ENCODE measurements around the gene WDR18. TPM values are rescaled to one million over a fixed set of nuclear protein-coding genes. Genes with fewer than 3 reads are reported as not detected.

Gene WDR18
- total RNA-seq, 2 experiments from 2014 or later, result 51.5 to 53.0 TPM

DNA sequence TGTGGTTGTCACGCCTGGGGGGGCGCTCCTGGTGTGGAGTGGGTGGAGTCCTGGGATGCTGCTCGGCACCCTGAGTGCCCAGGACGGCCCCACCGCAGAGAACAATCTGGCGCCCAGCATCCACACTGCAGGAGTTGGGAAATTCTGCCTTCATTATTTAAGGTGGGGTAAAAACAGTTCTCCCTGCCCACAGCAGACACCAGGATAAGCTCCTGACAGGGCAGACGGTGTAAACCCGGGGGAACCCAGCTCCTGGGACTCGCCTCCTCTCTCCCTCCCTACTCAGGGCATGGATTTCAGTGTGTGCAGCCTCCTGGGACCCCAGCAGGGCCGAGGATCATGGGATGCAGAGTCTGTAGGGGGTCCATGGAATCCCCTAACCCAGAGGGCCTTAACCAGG lies 7.7 kb upstream of the WDR18 start:
- Mint-ChIP-seq H3K36me3 (ENCODE audit: low read depth) (peaks cover 10% of the 10 kb centered on the region), H3K27me3 (ENCODE audit: low read depth) (no peaks in the 10 kb centered on the region), H3K4me1 (ENCODE audit: low read depth) (no peaks in the 10 kb centered on the region), H3K27ac (no peak overlapping the region), H3K4me3 (no peak overlapping the region), H3K9me3 (ENCODE audit: insufficient read depth) (no peaks in the 10 kb centered on the region)
- ATAC-seq (no peak), DNase-seq (no peak)
- CTCF ChIA-PET, result interaction anchor here (1.2 kb wide), 1 partner anchor 8 kb away, joined by 3 read pairs; no protein-coding TSS in a partner anchor
- POLR2A ChIA-PET, result no interaction called here

- ChIA-PET POLR2A (interaction anchor here (1.1 kb wide), 1 partner anchor 54 kb away, joined by 3 read pairs; no protein-coding TSS in a partner anchor), CTCF (no interaction called here)
- Mint-ChIP-seq H3K36me3 (ENCODE audit: low read depth) (peaks cover 7% of the 10 kb centered on the region), H3K4me1 (ENCODE audit: low read depth) (no peaks in the 10 kb centered on the region), H3K4me3 (no peak overlapping the region), H3K27ac (no peak overlapping the region), H3K27me3 (ENCODE audit: low read depth) (no peaks in the 10 kb centered on the region), H3K9me3 (ENCODE audit: insufficient read depth) (no peaks in the 10 kb centered on the region)
- no peak for DNase-seq
- ATAC-seq, result no peak
These were observed 7.1 kb upstream of the WDR18 start for GRCh38 chr19:977058-977464.

DNA sequence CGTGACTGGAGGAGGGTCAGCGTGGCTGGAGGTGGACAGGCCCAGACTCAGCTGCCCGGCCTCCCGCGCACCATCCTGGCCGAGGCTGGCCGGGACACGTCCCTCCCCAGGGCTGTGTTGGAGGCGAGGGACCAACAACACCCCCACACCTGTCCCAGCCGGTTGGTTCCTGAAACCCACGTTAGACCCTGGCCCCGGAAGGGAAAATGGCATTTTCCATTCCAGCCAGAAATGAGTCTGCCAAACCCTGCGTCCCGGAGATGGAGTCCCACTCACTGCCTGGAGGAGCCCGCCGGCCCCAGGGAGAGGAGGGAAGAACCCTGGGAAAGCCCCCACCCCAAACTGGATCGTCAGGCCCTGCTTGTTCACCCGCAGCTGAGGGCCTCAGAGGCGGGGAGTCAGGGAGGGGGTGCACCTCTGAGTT lies 4.8 kb upstream of the WDR18 start:
- Mint-ChIP-seq H3K9me3 (ENCODE audit: insufficient read depth) (no peaks in the 10 kb centered on the region), H3K27me3 (ENCODE audit: low read depth) (no peaks in the 10 kb centered on the region), H3K4me1 (ENCODE audit: low read depth) (peaks cover 9% of the 10 kb centered on the region), H3K4me3 (no peak overlapping the region), H3K27ac (no peak overlapping the region), H3K36me3 (ENCODE audit: low read depth) (no peaks in the 10 kb centered on the region)
- ChIA-PET POLR2A (interaction anchor here (1.2 kb wide), 1 partner anchor 8 kb away, joined by 3 read pairs; no protein-coding TSS in a partner anchor), CTCF (no interaction called here)
- DNase-seq, result no peak
- ATAC-seq, result no peak

- POLR2A ChIA-PET, result interaction anchor here (1.2 kb wide), 1 partner anchor 9 kb away, joined by 3 read pairs; no protein-coding TSS in a partner anchor
- peaks cover 18% of the 10 kb centered on the region for H3K4me1 Mint-ChIP-seq (ENCODE audit: low read depth)
- H3K4me3 Mint-ChIP-seq, result no peak overlapping the region
- DNase-seq (no peak), ATAC-seq (no peak)
- no peaks in the 10 kb centered on the region for H3K27me3 Mint-ChIP-seq (ENCODE audit: low read depth)
- H3K36me3 Mint-ChIP-seq (ENCODE audit: low read depth), result no peaks in the 10 kb centered on the region
- CTCF ChIA-PET, result interaction anchor here (5.4 to 5.6 kb wide), 2 partner anchors 58 to 117 kb away, joined by 53 to 125 read pairs; no protein-coding TSS in a partner anchor
- no peak overlapping the region for H3K27ac Mint-ChIP-seq
- no peaks in the 10 kb centered on the region for H3K9me3 Mint-ChIP-seq (ENCODE audit: insufficient read depth)
These were observed 3.8 kb upstream of the WDR18 start for GRCh38 chr19:980133-980998.

- H3K4me1 Mint-ChIP-seq (ENCODE audit: low read depth), result peaks cover 22% of the 10 kb centered on the region
- POLR2A ChIA-PET, result no interaction called here
- H3K36me3 Mint-ChIP-seq (ENCODE audit: low read depth), result peaks cover 3% of the 10 kb centered on the region
- peak; percentile 80 for DNase-seq
- no peak overlapping the region for H3K4me3 Mint-ChIP-seq
- H3K27me3 Mint-ChIP-seq (ENCODE audit: low read depth), result no peaks in the 10 kb centered on the region
- H3K9me3 Mint-ChIP-seq (ENCODE audit: insufficient read depth), result no peaks in the 10 kb centered on the region
- ATAC-seq, result peak; percentile 86
- CTCF ChIA-PET, result interaction anchor here (5.4 to 5.6 kb wide), 2 partner anchors 60 to 119 kb away, joined by 53 to 125 read pairs; no protein-coding TSS in a partner anchor
- H3K27ac Mint-ChIP-seq, result no peak overlapping the region
These were observed 1.5 kb upstream of the WDR18 start for GRCh38 chr19:982567-983170.

- no peaks in the 10 kb centered on the region for H3K9me3 Mint-ChIP-seq (ENCODE audit: insufficient read depth)
- no peak overlapping the region for H3K4me3 Mint-ChIP-seq
- ATAC-seq (no peak), DNase-seq (no peak)
- POLR2A ChIA-PET, result no interaction called here
- peaks cover 38% of the 10 kb centered on the region for H3K4me1 Mint-ChIP-seq (ENCODE audit: low read depth)
- H3K27me3 Mint-ChIP-seq (ENCODE audit: low read depth), result no peaks in the 10 kb centered on the region
- H3K27ac Mint-ChIP-seq, result no peak overlapping the region
- CTCF ChIA-PET, result interaction anchor here (5.6 kb wide), 1 partner anchor 122 kb away, joined by 53 read pairs; no protein-coding TSS in a partner anchor
- peaks cover 14% of the 10 kb centered on the region for H3K36me3 Mint-ChIP-seq (ENCODE audit: low read depth)
These were observed 1.9 kb downstream of the WDR18 start for GRCh38 chr19:986083-986482.

- Mint-ChIP-seq H3K27me3 (ENCODE audit: low read depth) (no peaks in the 10 kb centered on the region), H3K4me3 (no peak overlapping the region), H3K4me1 (ENCODE audit: low read depth) (peaks cover 38% of the 10 kb centered on the region), H3K27ac (no peak overlapping the region), H3K9me3 (ENCODE audit: insufficient read depth) (no peaks in the 10 kb centered on the region), H3K36me3 (ENCODE audit: low read depth) (peaks cover 19% of the 10 kb centered on the region)
- ChIA-PET POLR2A (no interaction called here), CTCF (no interaction called here)
- DNase-seq (no peak), ATAC-seq (no peak)
These were observed 3.9 kb downstream of the WDR18 start for GRCh38 chr19:988081-988480.

DNA sequence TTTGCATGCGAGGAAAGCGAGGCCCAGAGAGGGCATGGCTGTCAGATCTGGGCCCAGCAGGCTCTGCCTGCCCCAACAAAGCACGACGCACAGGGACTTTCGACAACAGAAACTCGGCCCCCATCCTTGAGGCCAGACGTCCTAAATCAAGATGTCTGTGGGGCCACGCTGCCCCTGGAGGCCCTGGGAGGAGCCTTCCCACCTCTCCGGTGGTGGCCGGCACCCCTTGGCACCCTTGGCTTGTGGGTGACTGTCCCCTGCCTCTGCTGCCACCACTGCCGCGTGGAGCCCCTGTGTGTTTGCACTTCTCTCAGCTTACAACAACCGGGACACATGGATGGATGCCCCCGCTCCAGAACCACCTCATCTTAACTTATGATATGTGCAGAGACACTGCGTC lies 4.4 kb downstream of the WDR18 start:
- no peak overlapping the region for H3K4me3 Mint-ChIP-seq
- ChIA-PET POLR2A (no interaction called here), CTCF (no interaction called here)
- ATAC-seq (no peak), DNase-seq (no peak)
- H3K36me3 Mint-ChIP-seq (ENCODE audit: low read depth), result peaks cover 20% of the 10 kb centered on the region
- H3K4me1 Mint-ChIP-seq (ENCODE audit: low read depth), result peaks cover 37% of the 10 kb centered on the region
- no peaks in the 10 kb centered on the region for H3K9me3 Mint-ChIP-seq (ENCODE audit: insufficient read depth)
- no peaks in the 10 kb centered on the region for H3K27me3 Mint-ChIP-seq (ENCODE audit: low read depth)
- H3K27ac Mint-ChIP-seq, result peak overlapping the region; percentile 34

GRCh38 chr19:989381-990081 lies 5.4 kb downstream of the WDR18 start:
- H3K4me3 Mint-ChIP-seq, result no peak overlapping the region
- no peaks in the 10 kb centered on the region for H3K27me3 Mint-ChIP-seq (ENCODE audit: low read depth)
- peaks cover 28% of the 10 kb centered on the region for H3K4me1 Mint-ChIP-seq (ENCODE audit: low read depth)
- no peaks in the 10 kb centered on the region for H3K9me3 Mint-ChIP-seq (ENCODE audit: insufficient read depth)
- ChIA-PET CTCF (no interaction called here), POLR2A (interaction anchor here (0.7 kb wide), 1 partner anchor 569 kb away, joined by 3 read pairs; no protein-coding TSS in a partner anchor)
- DNase-seq (no peak), ATAC-seq (no peak)
- H3K27ac Mint-ChIP-seq, result no peak overlapping the region
- peaks cover 20% of the 10 kb centered on the region for H3K36me3 Mint-ChIP-seq (ENCODE audit: low read depth)

DNA sequence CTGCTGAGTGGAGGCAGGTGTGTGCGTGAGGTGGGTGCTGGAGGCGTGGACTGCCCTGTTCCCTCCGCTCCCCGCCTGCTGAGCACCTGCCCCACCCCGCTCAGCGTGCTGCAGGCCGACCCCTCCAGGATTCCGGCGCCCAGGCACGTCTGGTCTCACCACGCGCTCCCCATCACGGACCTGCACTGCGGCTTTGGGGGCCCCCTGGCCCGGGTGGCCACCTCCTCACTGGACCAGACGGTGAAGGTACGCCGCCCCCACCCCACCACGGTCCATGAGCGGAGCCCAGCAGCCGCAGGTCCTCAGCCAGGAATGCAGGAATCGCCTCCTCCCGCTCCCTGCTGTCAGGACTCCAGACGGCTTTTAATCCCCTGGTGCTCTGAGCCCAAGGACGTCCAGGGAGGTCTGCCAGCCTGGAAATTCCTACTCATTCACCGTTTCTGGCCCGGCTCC lies 6.0 kb downstream of the WDR18 start:
- ChIA-PET CTCF (no interaction called here), POLR2A (no interaction called here)
- no peaks in the 10 kb centered on the region for H3K9me3 Mint-ChIP-seq (ENCODE audit: insufficient read depth)
- DNase-seq (no peak), ATAC-seq (no peak)
- peaks cover 20% of the 10 kb centered on the region for H3K36me3 Mint-ChIP-seq (ENCODE audit: low read depth)
- H3K27ac Mint-ChIP-seq, result no peak overlapping the region
- H3K4me3 Mint-ChIP-seq, result no peak overlapping the region
- no peaks in the 10 kb centered on the region for H3K27me3 Mint-ChIP-seq (ENCODE audit: low read depth)
- H3K4me1 Mint-ChIP-seq (ENCODE audit: low read depth), result peaks cover 23% of the 10 kb centered on the region

DNA sequence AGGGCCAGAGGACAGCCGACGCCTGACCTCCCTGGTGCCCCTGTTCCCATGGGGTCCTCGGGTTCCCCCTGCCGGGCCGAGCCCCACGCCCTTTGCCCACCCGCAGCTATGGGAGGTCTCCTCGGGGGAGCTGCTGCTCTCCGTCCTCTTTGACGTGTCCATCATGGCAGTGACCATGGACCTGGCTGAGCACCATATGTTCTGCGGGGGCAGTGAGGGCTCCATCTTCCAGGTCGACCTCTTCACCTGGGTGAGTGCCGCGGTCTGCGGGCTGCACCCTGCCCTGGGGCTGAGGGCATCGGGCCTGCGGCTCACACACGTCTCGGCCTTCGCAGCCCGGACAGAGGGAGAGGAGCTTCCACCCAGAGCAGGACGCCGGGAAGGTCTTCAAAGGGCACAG lies 6.6 kb downstream of the WDR18 start:
- Mint-ChIP-seq H3K27ac (peak overlapping the region; percentile 25), H3K9me3 (ENCODE audit: insufficient read depth) (no peaks in the 10 kb centered on the region), H3K4me1 (ENCODE audit: low read depth) (peaks cover 19% of the 10 kb centered on the region), H3K4me3 (no peak overlapping the region), H3K27me3 (ENCODE audit: low read depth) (no peaks in the 10 kb centered on the region), H3K36me3 (ENCODE audit: low read depth) (peaks cover 20% of the 10 kb centered on the region)
- ChIA-PET CTCF (no interaction called here), POLR2A (no interaction called here)
- ATAC-seq (no peak), DNase-seq (no peak)
